ENCODE measurements around the gene SSBP2. TPM values are rescaled to one million over a fixed set of nuclear protein-coding genes. Genes with fewer than 3 reads are reported as not detected.

SSBP2 gene
- total RNA-seq, 6 donors from 2014 or later: 23.0 to 110 (median 32.9) TPM

GRCh38 chr5:81789033-81789432, 38.1 kb upstream of the SSBP2 start:
- ATAC-seq (ENCODE audit: low FRiP score in 2 of 2) (no peak), DNase-seq (peak in 1 of 2 donors; percentile 36)
- 87 to 97% methylated on average over 5 of the region's 5 CpGs for WGBS, 2 donors
- Histone ChIP-seq H3K4me3 (no peak overlapping the region), H3K36me3 (no peaks in the 10 kb centered on the region), H3K27ac (no peak overlapping the region), H3K27me3 (no peaks in the 10 kb centered on the region), H3K4me1 (peaks cover 10 to 20% (median 15%) of the 10 kb centered on the region in 4 donors), H3K9me3 (no peaks in the 10 kb centered on the region)
- TF ChIP-seq CTCF (IDR thresholded peaks at IDR 0.05): no peak

- WGBS, 2 donors: 49 to 55% methylated on average over 2 of the region's 2 CpGs
Observed at GRCh38 chr5:81788329-81788728, 37.4 kb upstream of the SSBP2 start.

GRCh38 chr5:81787474-81788242, 36.8 kb upstream of the SSBP2 start:
- DNase-seq: peak in 1 of 2 donors; percentile 67
- H3K27me3 ChIP-seq: no peaks in the 10 kb centered on the region
- H3K36me3 ChIP-seq: no peaks in the 10 kb centered on the region
- H3K4me3 ChIP-seq: no peak overlapping the region
- WGBS, 2 donors: 6 to 8% methylated on average over 3 of the region's 3 CpGs
- no peaks in the 10 kb centered on the region for H3K9me3 ChIP-seq
- ATAC-seq (ENCODE audit: low FRiP score in 2 of 2): peak in 1 of 2 donors; percentile 70
- no peak for TF ChIP-seq CTCF (IDR thresholded peaks at IDR 0.05)
- TF ChIP-seq POLR2AphosphoS5 (IDR thresholded peaks at IDR 0.05): peak in 1 of 2 donors; percentile 32
- H3K27ac ChIP-seq: no peak overlapping the region
- peaks cover 10 to 20% (median 15%) of the 10 kb centered on the region in 4 donors for H3K4me1 ChIP-seq

More at GRCh38 chr5:81788329-81788728, 37.4 kb upstream of the SSBP2 start:
- H3K4me3 ChIP-seq: no peak overlapping the region
- TF ChIP-seq CTCF (IDR thresholded peaks at IDR 0.05) (no peak), POLR2AphosphoS5 (IDR thresholded peaks at IDR 0.05) (no peak), POLR2A (IDR thresholded peaks at IDR 0.05) (no peak)
- peaks cover 10 to 20% (median 15%) of the 10 kb centered on the region in 4 donors for H3K4me1 ChIP-seq
- H3K36me3 ChIP-seq: no peaks in the 10 kb centered on the region
- H3K27me3 ChIP-seq: no peaks in the 10 kb centered on the region
- no peaks in the 10 kb centered on the region for H3K9me3 ChIP-seq
- H3K27ac ChIP-seq: no peak overlapping the region
- DNase-seq: no peak
- no peak for ATAC-seq (ENCODE audit: low FRiP score in 2 of 2)

- TF ChIP-seq POLR2A (IDR thresholded peaks at IDR 0.05) (no peak), CTCF (IDR thresholded peaks at IDR 0.05) (no peak), POLR2AphosphoS5 (IDR thresholded peaks at IDR 0.05) (no peak), EP300 (IDR thresholded peaks at IDR 0.05) (no peak)
- H3K36me3 ChIP-seq: no peaks in the 10 kb centered on the region
- no peak overlapping the region for H3K27ac ChIP-seq
Observed at GRCh38 chr5:81786991-81787390, 36.1 kb upstream of the SSBP2 start.

GRCh38 chr5:81786496-81786895, 35.6 kb upstream of the SSBP2 start:
- no peak overlapping the region for H3K27ac ChIP-seq
- no peaks in the 10 kb centered on the region for H3K27me3 ChIP-seq
- peaks cover 10 to 20% (median 15%) of the 10 kb centered on the region in 4 donors for H3K4me1 ChIP-seq
- WGBS, 2 donors: 83 to 91% methylated on average over 5 of the region's 5 CpGs
- ATAC-seq (ENCODE audit: low FRiP score in 2 of 2) (no peak), DNase-seq (no peak)
- no peaks in the 10 kb centered on the region for H3K36me3 ChIP-seq
- TF ChIP-seq POLR2A (IDR thresholded peaks at IDR 0.05): no peak
- no peak for TF ChIP-seq CTCF (IDR thresholded peaks at IDR 0.05)
- TF ChIP-seq POLR2AphosphoS5 (IDR thresholded peaks at IDR 0.05): no peak
- no peak for TF ChIP-seq EP300 (IDR thresholded peaks at IDR 0.05)
- H3K9me3 ChIP-seq: no peaks in the 10 kb centered on the region
- no peak overlapping the region for H3K4me3 ChIP-seq

More at GRCh38 chr5:81786991-81787390, 36.1 kb upstream of the SSBP2 start:
- Histone ChIP-seq H3K4me3 (no peak overlapping the region), H3K27me3 (no peaks in the 10 kb centered on the region), H3K4me1 (peaks cover 10 to 20% (median 15%) of the 10 kb centered on the region in 4 donors), H3K9me3 (no peaks in the 10 kb centered on the region)
- ATAC-seq (ENCODE audit: low FRiP score in 2 of 2): no peak
- WGBS, 2 donors: 43 to 74% methylated on average over 5 of the region's 5 CpGs
- DNase-seq: no peak
